GM23338 (cell line): ENCODE measurements around the gene AZU1. TPM values are rescaled to one million over a fixed set of nuclear protein-coding genes. Genes with fewer than 3 reads are reported as not detected.

Experiments used
- ATAC-seq: fragments of 200-7000 bp; cut with Tn5 transposase; 3 replicates; pipeline ENCODE4 v1.9.1; 2020
- DNase-seq: peaks from one replicate; pipeline ENCODE4 v3.0.0-alpha.2; 2015; ENCODE audit warnings: low spot score
- H2AFZ ChIP-seq: fragments of 200-600 bp; sonication (generic); 2 replicates; pipeline ENCODE4 v1.8.0; 2016; ENCODE audit warnings: antibody characterized with exemption, mild to moderate bottlenecking, moderate library complexity
- H3F3A ChIP-seq: fragments of 200-600 bp; sonication (generic); replicated peaks from 2 replicates; pipeline ENCODE4 v1.8.0; 2017; ENCODE audit warnings: antibody characterized with exemption, mixed run types, low read depth
- H3K27ac ChIP-seq: fragments of 200-600 bp; sonication (generic); 2 replicates; pipeline ENCODE4 v1.6.1; 2016; ENCODE audit warnings: low read depth
- H3K27me3 ChIP-seq: fragments of 200-600 bp; sonication (generic); 2 replicates; pipeline ENCODE4 v1.8.0; 2016; ENCODE audit warnings: mild to moderate bottlenecking, mixed run types, moderate library complexity; ENCODE audit not compliant: insufficient read depth
- H3K36me3 ChIP-seq: fragments of 200-600 bp; sonication (generic); 2 replicates; pipeline ENCODE4 v1.8.0; 2016; ENCODE audit warnings: mild to moderate bottlenecking; ENCODE audit not compliant: insufficient read depth
- H3K4me1 ChIP-seq: fragments of 200-600 bp; sonication (generic); 2 replicates; pipeline ENCODE4 v1.8.0; 2016; ENCODE audit warnings: mild to moderate bottlenecking, moderate library complexity; ENCODE audit not compliant: insufficient read depth
- H3K4me2 ChIP-seq: fragments of 200-600 bp; sonication (generic); 2 replicates; pipeline ENCODE4 v1.7.1; 2017; ENCODE audit warnings: mixed run types
- H3K4me3 ChIP-seq: fragments of 200-600 bp; sonication (generic); 2 replicates; pipeline ENCODE4 v1.6.1; 2016; ENCODE audit warnings: mixed run types
- H3K79me2 ChIP-seq: fragments of 200-600 bp; sonication (generic); replicated peaks from 2 replicates; pipeline ENCODE4 v1.8.0; 2017; ENCODE audit warnings: mild to moderate bottlenecking; ENCODE audit not compliant: insufficient read depth
- H3K9me2 ChIP-seq: fragments of 200-600 bp; sonication (generic); 2 replicates; pipeline ENCODE4 v1.8.0; 2017; ENCODE audit not compliant: insufficient read depth
- H4K20me1 ChIP-seq: fragments of 200-600 bp; sonication (generic); replicated peaks from 2 replicates; pipeline ENCODE4 v1.8.0; 2017; ENCODE audit warnings: mild to moderate bottlenecking; ENCODE audit not compliant: insufficient read depth
- H3K27ac Mint-ChIP-seq: 2 replicates; pipeline ENCODE4 v1.8.0; 2020; ENCODE audit warnings: inconsistent platforms, mild to moderate bottlenecking, moderate library complexity, mixed read lengths
- H3K27me3 Mint-ChIP-seq: 3 replicates; pipeline ENCODE4 v1.8.0; 2022; ENCODE audit warnings: low read depth, mild to moderate bottlenecking, moderate library complexity, mixed read lengths, inconsistent platforms; ENCODE audit not compliant: insufficient read depth, poor library complexity
- H3K36me3 Mint-ChIP-seq: 3 replicates; pipeline ENCODE4 v1.8.0; 2021; ENCODE audit warnings: low read depth, mild to moderate bottlenecking, inconsistent platforms, moderate library complexity, mixed read lengths
- H3K4me1 Mint-ChIP-seq: 3 replicates; pipeline ENCODE4 v1.8.0; 2020; ENCODE audit warnings: mild to moderate bottlenecking, inconsistent platforms, mixed read lengths
- H3K4me3 Mint-ChIP-seq: 3 replicates; pipeline ENCODE4 v1.8.0; 2021; ENCODE audit warnings: moderate library complexity, mild to moderate bottlenecking, inconsistent platforms, mixed read lengths
- H3K9me3 Mint-ChIP-seq: 3 replicates; pipeline ENCODE4 v1.8.0; 2020; ENCODE audit warnings: moderate library complexity, mild to moderate bottlenecking, inconsistent platforms, mixed read lengths
- EZH2 ChIP-seq: fragments of 200-600 bp; sonication (generic); IDR thresholded peaks from one replicate; pipeline ENCODE4 v1.8.0; 2017; ENCODE audit warnings: antibody characterized with exemption, mild to moderate bottlenecking, low read depth; ENCODE audit not compliant: unreplicated experiment
- JUNB ChIP-seq: IDR thresholded peaks from one replicate; pipeline ENCODE4 v1.6.1; 2016; ENCODE audit warnings: antibody characterized with exemption; ENCODE audit not compliant: unreplicated experiment
- NANOG ChIP-seq: IDR thresholded peaks from 2 replicates; pipeline ENCODE4 v1.6.1; 2016; ENCODE audit warnings: antibody characterized with exemption, borderline replicate concordance
- POLR2AphosphoS5 ChIP-seq: IDR thresholded peaks from 2 replicates; pipeline ENCODE4 v1.6.1; 2016; ENCODE audit warnings: antibody characterized with exemption, low read depth
- STAT1 ChIP-seq: IDR thresholded peaks from one replicate; pipeline ENCODE4 v1.6.1; 2016; ENCODE audit warnings: antibody characterized with exemption; ENCODE audit not compliant: unreplicated experiment
- ZNF114 ChIP-seq: fragments of 250-450 bp; sonication (Bioruptor Pico); IDR thresholded peaks from 2 replicates; pipeline ENCODE4 v1.5.0; 2020; ENCODE audit warnings: mild to moderate bottlenecking, moderate library complexity
- ZNF331 ChIP-seq: fragments of 250-450 bp; sonication (Bioruptor Pico); IDR thresholded peaks from 2 replicates; pipeline ENCODE4 v1.5.0; 2020; ENCODE audit warnings: low read depth, mild to moderate bottlenecking, moderate library complexity
- polyA plus RNA-seq: library from polyadenylated mRNA; unstranded; fragments of >200 nt; fragmentation: Nextera tagmentation; extraction: Ambion mirVana; gene quantifications from 2 replicates; pipeline ENCODE4 v1.2.1, GENCODE V29; 2016
- total RNA-seq: library from RNA; depleted of rRNA; stranded (reverse); fragments of >200 nt; shearing (Covaris generic); gene quantifications from 2 replicates; pipeline ENCODE4 v1.2.3, GENCODE V29; 2014
- TF ChIP-seq, protein P1 (sequence below): IDR thresholded peaks from 2 replicates; pipeline ENCODE4 v1.6.1; 2016; ENCODE audit warnings: antibody characterized with exemption
- TF ChIP-seq, protein P2 (sequence below), 2 experiments: fragments of 200-600 bp in 1 of 2; sonication (generic) in 1 of 2; conservative IDR thresholded peaks; 2 replicates each; pipeline versions ENCODE4 v1.5.1 to v1.6.1; 2016 to 2017; ENCODE audit warnings: antibody characterized with exemption in 2 of 2, low read depth in 2 of 2, mild to moderate bottlenecking in 2 of 2, moderate library complexity in 1 of 2
- TF ChIP-seq, protein P3 (sequence below): IDR thresholded peaks from one replicate; pipeline ENCODE4 v1.6.1; 2018; ENCODE audit warnings: antibody characterized with exemption; ENCODE audit not compliant: unreplicated experiment

Gene AZU1
- total and polyA plus RNA-seq, 2 experiments from 2014 or later = 0.78 to 1.4 TPM

DNA sequence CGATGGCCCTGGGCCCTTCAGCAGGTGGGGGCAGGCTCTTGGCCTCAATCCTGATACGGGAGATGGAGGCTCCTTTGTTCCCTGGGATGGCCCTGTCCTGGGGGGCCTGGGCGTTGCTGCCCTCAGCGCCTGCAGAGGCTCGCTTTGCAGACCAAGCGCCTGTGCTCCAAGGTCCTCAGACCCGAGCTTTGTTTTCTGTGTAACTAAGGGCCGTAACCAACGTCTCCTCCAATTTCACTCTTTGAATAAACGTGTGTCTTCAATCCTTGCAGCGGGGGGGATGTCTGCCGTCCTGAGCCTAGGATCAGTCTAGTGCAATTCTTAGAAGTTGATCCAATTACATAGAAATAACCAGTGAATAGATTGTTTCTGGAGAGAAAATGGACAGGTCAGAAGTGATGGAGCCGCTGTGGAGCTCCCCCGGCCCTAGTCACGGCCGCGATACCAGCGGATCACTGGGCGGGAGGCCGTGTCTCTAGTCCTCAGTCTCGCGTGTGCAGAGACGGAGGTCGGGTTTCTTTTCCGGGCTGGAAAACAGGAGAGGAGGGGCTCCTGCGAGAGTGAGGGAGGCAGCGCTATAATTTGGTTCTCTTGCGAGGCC lies 25.0 kb upstream of the AZU1 start:
- H3K4me1 ChIP-seq = peaks cover 30% of the 10 kb centered on the region
- H3K4me3 ChIP-seq = no peak overlapping the region; the same call in 1 of the 2 replicates
- no peak overlapping the region for H2AFZ ChIP-seq
- H4K20me1 ChIP-seq = peaks cover 70% of the 10 kb centered on the region
- peaks cover 27% of the 10 kb centered on the region for H3K36me3 ChIP-seq
- H3K27me3 Mint-ChIP-seq = peaks cover 35% of the 10 kb centered on the region
- peak overlapping the region; percentile 49 for H3K4me3 Mint-ChIP-seq
- H3K27ac ChIP-seq = peak overlapping the region; percentile 76
- peak overlapping the region; percentile 55 for H3K4me2 ChIP-seq
- DNase-seq (peak; percentile 25), ATAC-seq (no peak)
- no peaks in the 10 kb centered on the region for H3K9me2 ChIP-seq
- H3K36me3 Mint-ChIP-seq = peaks cover 82% of the 10 kb centered on the region
- peaks cover 36% of the 10 kb centered on the region for H3K4me1 Mint-ChIP-seq
- H3F3A ChIP-seq = peaks cover 47% of the 10 kb centered on the region
- peaks cover 96% of the 10 kb centered on the region for H3K79me2 ChIP-seq
- H3K9me3 Mint-ChIP-seq = no peaks in the 10 kb centered on the region
- TF ChIP-seq STAT1 = no peak
- TF ChIP-seq, protein P1, sequence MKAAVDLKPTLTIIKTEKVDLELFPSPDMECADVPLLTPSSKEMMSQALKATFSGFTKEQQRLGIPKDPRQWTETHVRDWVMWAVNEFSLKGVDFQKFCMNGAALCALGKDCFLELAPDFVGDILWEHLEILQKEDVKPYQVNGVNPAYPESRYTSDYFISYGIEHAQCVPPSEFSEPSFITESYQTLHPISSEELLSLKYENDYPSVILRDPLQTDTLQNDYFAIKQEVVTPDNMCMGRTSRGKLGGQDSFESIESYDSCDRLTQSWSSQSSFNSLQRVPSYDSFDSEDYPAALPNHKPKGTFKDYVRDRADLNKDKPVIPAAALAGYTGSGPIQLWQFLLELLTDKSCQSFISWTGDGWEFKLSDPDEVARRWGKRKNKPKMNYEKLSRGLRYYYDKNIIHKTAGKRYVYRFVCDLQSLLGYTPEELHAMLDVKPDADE = no peak
- no peak for TF ChIP-seq ZNF331
- TF ChIP-seq EZH2 = no peak
- no peak for TF ChIP-seq POLR2AphosphoS5
- TF ChIP-seq, protein P2, sequence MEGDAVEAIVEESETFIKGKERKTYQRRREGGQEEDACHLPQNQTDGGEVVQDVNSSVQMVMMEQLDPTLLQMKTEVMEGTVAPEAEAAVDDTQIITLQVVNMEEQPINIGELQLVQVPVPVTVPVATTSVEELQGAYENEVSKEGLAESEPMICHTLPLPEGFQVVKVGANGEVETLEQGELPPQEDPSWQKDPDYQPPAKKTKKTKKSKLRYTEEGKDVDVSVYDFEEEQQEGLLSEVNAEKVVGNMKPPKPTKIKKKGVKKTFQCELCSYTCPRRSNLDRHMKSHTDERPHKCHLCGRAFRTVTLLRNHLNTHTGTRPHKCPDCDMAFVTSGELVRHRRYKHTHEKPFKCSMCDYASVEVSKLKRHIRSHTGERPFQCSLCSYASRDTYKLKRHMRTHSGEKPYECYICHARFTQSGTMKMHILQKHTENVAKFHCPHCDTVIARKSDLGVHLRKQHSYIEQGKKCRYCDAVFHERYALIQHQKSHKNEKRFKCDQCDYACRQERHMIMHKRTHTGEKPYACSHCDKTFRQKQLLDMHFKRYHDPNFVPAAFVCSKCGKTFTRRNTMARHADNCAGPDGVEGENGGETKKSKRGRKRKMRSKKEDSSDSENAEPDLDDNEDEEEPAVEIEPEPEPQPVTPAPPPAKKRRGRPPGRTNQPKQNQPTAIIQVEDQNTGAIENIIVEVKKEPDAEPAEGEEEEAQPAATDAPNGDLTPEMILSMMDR (conservative IDR thresholded peaks at IDR 0.05; ENCODE audit: low read depth in 2 of 2) = no peak
- no peak for TF ChIP-seq JUNB
- no peaks in the 10 kb centered on the region for H3K27me3 ChIP-seq
- peak overlapping the region; percentile 37; the same call in 1 of the 2 replicates for H3K27ac Mint-ChIP-seq

DNA sequence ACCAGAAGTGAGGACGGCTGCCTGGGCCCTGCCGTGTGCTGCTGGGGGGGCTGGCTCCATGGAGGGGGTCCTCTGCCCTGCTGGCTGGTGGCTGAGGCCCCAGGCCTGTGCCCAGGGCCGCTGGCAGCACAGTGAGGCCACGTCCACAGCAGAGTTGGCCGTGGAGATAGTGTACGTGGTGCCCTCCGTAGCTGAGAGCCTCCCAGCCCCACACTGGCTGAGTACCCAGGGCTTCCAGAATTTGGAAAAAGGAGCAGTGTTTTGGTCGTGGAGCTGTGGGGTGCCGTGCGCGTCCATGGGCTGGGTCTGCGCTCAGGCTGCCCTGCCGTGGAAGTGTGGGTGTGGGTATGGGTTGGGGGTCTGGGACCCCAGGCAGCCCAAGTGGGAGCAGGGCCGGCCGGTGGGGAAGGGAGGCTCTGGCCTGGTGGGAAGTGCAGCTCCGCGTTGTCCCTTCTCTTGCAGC lies 24.5 kb upstream of the AZU1 start:
- Histone ChIP-seq H3F3A (peaks cover 53% of the 10 kb centered on the region), H3K36me3 (peaks cover 33% of the 10 kb centered on the region), H2AFZ (no peak overlapping the region), H3K4me3 (no peak overlapping the region), H3K27me3 (no peaks in the 10 kb centered on the region), H3K27ac (no peak overlapping the region; the same call in 1 of the 2 replicates), H3K79me2 (peaks cover 98% of the 10 kb centered on the region), H3K4me2 (no peak overlapping the region), H3K9me2 (no peaks in the 10 kb centered on the region), H4K20me1 (peaks cover 75% of the 10 kb centered on the region), H3K4me1 (peaks cover 30% of the 10 kb centered on the region)
- Mint-ChIP-seq H3K27ac (no peak overlapping the region), H3K4me1 (peaks cover 40% of the 10 kb centered on the region), H3K27me3 (peaks cover 38% of the 10 kb centered on the region), H3K9me3 (no peaks in the 10 kb centered on the region), H3K4me3 (no peak overlapping the region), H3K36me3 (peaks cover 87% of the 10 kb centered on the region)
- DNase-seq = no peak
- TF ChIP-seq JUNB = no peak
- TF ChIP-seq STAT1 = no peak
- TF ChIP-seq, protein P2 (conservative IDR thresholded peaks at IDR 0.05; ENCODE audit: low read depth in 2 of 2) = no peak
- no peak for TF ChIP-seq NANOG
- no peak for TF ChIP-seq POLR2AphosphoS5
- no peak for TF ChIP-seq ZNF114 (CRISPR knock-in tag)
- TF ChIP-seq, protein P3, sequence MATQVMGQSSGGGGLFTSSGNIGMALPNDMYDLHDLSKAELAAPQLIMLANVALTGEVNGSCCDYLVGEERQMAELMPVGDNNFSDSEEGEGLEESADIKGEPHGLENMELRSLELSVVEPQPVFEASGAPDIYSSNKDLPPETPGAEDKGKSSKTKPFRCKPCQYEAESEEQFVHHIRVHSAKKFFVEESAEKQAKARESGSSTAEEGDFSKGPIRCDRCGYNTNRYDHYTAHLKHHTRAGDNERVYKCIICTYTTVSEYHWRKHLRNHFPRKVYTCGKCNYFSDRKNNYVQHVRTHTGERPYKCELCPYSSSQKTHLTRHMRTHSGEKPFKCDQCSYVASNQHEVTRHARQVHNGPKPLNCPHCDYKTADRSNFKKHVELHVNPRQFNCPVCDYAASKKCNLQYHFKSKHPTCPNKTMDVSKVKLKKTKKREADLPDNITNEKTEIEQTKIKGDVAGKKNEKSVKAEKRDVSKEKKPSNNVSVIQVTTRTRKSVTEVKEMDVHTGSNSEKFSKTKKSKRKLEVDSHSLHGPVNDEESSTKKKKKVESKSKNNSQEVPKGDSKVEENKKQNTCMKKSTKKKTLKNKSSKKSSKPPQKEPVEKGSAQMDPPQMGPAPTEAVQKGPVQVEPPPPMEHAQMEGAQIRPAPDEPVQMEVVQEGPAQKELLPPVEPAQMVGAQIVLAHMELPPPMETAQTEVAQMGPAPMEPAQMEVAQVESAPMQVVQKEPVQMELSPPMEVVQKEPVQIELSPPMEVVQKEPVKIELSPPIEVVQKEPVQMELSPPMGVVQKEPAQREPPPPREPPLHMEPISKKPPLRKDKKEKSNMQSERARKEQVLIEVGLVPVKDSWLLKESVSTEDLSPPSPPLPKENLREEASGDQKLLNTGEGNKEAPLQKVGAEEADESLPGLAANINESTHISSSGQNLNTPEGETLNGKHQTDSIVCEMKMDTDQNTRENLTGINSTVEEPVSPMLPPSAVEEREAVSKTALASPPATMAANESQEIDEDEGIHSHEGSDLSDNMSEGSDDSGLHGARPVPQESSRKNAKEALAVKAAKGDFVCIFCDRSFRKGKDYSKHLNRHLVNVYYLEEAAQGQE = no peak
- no peak for ATAC-seq
